NB4 (cell line): Measurements from ENCODE around the gene PGPEP1.

Experiments used
- DNase-seq: peaks from one replicate; pipeline ENCODE4 v3.0.0; 2010; ENCODE audit warnings: low read depth
- H3K4me3 ChIP-seq: one replicate; pipeline ENCODE4 v1.5.1; 2011; ENCODE audit warnings: mild to moderate bottlenecking, low read depth, low read length, moderate library complexity
- CTCF ChIP-seq: IDR thresholded peaks from one replicate; pipeline ENCODE4 v1.5.1; 2012; ENCODE audit warnings: low read depth, low read length
- MYC ChIP-seq: IDR thresholded peaks from 2 replicates; pipeline ENCODE4 v1.6.1; 2011; ENCODE audit warnings: low read depth, low read length
- POLR2A ChIP-seq: IDR thresholded peaks from 2 replicates; pipeline ENCODE4 v1.6.1; 2011; ENCODE audit warnings: mild to moderate bottlenecking; ENCODE audit not compliant: insufficient read length; ENCODE audit errors: extremely low read depth
- TF ChIP-seq, protein P1 (sequence below): IDR thresholded peaks from 2 replicates; pipeline ENCODE4 v1.6.1; 2011; ENCODE audit warnings: low read depth, low read length

Gene PGPEP1

DNA sequence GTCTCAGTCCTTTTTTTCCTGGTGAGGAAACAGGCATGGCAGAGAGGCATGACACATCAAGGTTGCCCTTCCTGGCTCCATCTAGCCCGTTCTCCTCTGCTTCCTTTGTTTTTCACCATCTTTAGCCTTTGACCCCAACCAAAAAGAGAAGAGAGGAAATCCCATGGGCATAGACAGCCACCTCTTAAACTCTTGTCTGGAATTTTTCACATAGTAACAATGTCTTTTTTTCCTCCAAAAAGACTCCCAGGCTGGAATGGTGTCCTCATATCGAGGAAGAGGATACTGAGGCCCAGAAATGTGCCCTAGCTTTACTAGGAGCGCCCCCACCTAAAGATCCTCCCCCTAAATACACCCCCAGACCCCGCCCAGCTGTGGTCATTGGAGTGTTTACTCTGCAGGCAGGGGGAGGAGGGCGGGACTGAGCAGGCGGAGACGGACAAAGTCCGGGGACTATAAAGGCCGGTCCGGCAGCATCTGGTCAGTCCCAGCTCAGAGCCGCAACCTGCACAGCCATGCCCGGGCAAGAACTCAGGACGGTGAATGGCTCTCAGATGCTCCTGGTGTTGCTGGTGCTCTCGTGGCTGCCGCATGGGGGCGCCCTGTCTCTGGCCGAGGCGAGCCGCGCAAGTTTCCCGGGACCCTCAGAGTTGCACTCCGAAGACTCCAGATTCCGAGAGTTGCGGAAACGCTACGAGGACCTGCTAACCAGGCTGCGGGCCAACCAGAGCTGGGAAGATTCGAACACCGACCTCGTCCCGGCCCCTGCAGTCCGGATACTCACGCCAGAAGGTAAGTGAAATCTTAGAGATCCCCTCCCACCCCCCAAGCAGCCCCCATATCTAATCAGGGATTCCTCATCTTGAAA lies 45.5 kb downstream of the PGPEP1 start, which contains the start of gene GDF15:
TSS of gene GDF15 (plus strand) at position 484 of the 868 bp plus-strand sequence. CDS start at position 516, 32 bp downstream.
- peak; percentile 74 for TF ChIP-seq CTCF
- no peak for TF ChIP-seq MYC
- peak; percentile 54 for DNase-seq
- no peak within 1 kb of the TSS for H3K4me3 ChIP-seq

DNA sequence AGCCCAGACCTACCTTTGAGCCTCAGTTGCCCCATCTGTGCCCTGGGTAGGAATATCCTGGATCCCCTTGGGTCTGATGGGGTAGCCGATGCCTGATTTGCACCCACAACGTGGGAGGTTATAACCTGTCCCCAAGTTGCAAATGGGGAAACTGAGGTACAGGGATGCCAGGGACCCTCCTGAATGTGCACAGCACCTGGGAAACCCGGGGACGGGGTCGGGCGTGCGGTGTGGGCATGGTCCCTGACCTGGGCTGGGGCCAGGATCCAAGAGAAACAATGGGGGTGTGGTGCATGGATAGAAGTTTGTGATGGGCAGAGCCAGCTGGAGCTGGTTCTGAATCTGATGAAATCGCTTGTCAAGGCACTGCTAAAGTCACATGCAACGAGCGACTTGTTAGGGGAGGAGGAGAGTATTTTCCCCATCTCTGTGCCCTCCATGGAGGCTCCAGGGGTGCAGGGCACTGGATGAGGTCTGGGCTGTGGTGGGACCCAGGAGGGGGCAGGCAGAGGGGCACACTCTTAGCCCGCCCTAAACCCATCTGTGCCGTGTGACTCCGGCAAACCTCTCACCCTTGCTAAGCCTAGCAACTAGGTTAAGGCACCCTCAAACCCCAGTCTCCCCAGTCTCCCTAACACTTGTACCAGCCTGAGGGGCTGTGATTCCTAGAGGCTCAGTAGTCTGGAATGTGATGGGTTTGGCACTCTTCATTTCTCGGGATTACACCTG lies 46.3 kb downstream of the PGPEP1 start:
- no peak overlapping the region for H3K4me3 ChIP-seq
- no peak for DNase-seq

GRCh38 chr19:18388100-18388959 lies 47.9 kb downstream of the PGPEP1 start:
- peak; percentile 81 for DNase-seq
- TF ChIP-seq CTCF (peak; percentile 83), POLR2A (no peak), MYC (peak; percentile 85)
- TF ChIP-seq, protein P1, sequence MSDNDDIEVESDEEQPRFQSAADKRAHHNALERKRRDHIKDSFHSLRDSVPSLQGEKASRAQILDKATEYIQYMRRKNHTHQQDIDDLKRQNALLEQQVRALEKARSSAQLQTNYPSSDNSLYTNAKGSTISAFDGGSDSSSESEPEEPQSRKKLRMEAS = peak; percentile 86
- H3K4me3 ChIP-seq = no peak overlapping the region

More for the DNA sequence above, 46.3 kb downstream of the PGPEP1 start:
- TF ChIP-seq MYC = no peak
- no peak for TF ChIP-seq POLR2A
- TF ChIP-seq, protein P1 = no peak
- no peak for TF ChIP-seq CTCF

DNA sequence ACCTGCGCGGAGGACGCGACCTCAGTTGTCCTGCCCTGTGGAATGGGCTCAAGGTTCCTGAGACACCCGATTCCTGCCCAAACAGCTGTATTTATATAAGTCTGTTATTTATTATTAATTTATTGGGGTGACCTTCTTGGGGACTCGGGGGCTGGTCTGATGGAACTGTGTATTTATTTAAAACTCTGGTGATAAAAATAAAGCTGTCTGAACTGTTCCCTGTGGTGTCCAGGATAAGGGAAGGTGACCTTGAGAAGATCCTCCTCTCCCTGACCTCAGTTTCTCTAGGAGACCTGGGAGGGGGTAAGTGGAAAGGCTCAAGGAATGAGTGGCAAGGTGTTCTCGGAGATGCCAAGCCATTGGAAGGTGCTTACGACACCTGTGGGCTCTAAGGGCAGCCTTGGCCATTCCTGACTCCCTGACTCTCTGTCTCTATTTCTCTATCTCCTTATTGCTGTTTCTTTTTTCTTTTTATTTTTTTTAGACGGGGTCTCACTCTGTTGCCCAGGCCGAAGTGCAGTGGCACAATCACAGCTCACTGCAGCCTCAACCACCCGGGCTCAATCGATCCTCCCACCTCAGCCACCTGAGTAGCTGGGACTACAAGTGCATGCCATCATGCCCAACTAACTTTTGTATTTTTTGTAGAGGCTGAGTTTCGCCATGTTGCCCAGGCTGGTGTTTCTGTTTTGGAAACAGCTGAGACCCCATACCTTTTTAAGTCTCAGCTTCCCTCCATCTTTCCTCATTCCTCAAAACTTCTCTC lies 48.7 kb downstream of the PGPEP1 start:
- no peak overlapping the region for H3K4me3 ChIP-seq
- DNase-seq = no peak

More for the DNA sequence above, 48.7 kb downstream of the PGPEP1 start:
- TF ChIP-seq CTCF = no peak
- TF ChIP-seq, protein P1 = no peak
- TF ChIP-seq MYC = no peak
- TF ChIP-seq POLR2A = no peak
